ENCODE measurements around the gene SEPTIN10. TPM values are rescaled to one million over a fixed set of nuclear protein-coding genes. Genes with fewer than 3 reads are reported as not detected.

SEPTIN10 gene
- total RNA-seq, 2 donors from 2014 or later, result 66.3 to 94.9 TPM

DNA sequence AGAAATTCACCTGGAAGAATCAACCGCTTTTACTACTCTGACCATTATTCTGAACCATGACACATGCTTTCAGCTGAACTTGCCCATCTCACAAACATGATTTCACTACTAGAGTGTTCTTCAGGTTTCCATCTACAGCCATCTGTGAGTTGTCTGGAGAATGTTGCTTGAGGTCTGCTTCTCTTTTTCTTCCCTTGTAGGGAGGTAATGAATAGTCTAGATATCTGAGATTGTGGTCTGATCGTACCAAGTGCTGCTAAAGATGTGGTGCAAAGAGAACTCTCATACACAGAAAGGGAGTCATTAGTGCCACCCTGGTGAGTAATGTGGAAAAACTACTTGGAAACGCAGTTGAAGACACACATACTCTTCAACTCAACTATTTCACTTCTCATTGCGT is 10.6 kb upstream of the SEPTIN10 start:
- no peaks in the 10 kb centered on the region for H3K9me3 ChIP-seq
- WGBS, result 82% methylated on average over 4 of the region's 4 CpGs
- intact Hi-C loops (cut with DNase I), result no loop called here

DNA sequence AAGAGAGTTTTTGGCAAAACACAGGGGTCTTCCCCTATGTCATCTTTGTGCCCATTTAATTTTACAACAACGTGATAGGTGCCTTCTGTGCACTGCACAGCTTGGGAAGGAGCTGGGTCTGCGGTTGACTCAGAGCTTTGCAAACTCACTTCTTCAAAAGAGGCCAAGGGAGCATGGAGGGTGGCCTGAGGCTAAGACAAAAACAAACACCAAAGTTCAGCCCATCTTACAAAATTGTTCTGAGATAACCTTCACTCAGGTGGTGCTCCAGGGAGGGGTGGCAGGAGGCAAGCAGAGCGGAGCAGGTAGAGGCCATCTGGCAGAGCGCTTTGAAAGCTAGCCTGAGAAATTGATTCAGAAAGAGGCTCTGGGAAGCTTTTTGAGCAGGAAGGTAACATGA is 10.2 kb upstream of the SEPTIN10 start:
- TF ChIP-seq, protein P1, sequence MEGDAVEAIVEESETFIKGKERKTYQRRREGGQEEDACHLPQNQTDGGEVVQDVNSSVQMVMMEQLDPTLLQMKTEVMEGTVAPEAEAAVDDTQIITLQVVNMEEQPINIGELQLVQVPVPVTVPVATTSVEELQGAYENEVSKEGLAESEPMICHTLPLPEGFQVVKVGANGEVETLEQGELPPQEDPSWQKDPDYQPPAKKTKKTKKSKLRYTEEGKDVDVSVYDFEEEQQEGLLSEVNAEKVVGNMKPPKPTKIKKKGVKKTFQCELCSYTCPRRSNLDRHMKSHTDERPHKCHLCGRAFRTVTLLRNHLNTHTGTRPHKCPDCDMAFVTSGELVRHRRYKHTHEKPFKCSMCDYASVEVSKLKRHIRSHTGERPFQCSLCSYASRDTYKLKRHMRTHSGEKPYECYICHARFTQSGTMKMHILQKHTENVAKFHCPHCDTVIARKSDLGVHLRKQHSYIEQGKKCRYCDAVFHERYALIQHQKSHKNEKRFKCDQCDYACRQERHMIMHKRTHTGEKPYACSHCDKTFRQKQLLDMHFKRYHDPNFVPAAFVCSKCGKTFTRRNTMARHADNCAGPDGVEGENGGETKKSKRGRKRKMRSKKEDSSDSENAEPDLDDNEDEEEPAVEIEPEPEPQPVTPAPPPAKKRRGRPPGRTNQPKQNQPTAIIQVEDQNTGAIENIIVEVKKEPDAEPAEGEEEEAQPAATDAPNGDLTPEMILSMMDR (IDR thresholded peaks at IDR 0.05), result no peak
- WGBS, result 87% methylated on average over 4 of the region's 4 CpGs

More for the DNA sequence above, 10.6 kb upstream of the SEPTIN10 start:
- no peaks in the 10 kb centered on the region for H3K36me3 ChIP-seq
- no peak overlapping the region for H3K4me3 ChIP-seq
- H3K27me3 ChIP-seq (replicated peaks; ENCODE audit: insufficient read depth), result no peaks in the 10 kb centered on the region
- TF ChIP-seq, protein P1 (IDR thresholded peaks at IDR 0.05), result no peak
- TF ChIP-seq POLR2A (IDR thresholded peaks at IDR 0.05) (no peak), POLR2AphosphoS5 (IDR thresholded peaks at IDR 0.05) (no peak)
- H3K27ac ChIP-seq, result no peak overlapping the region
- H3K4me1 ChIP-seq (replicated peaks), result no peaks in the 10 kb centered on the region
- DNase-seq (ENCODE audit: low spot score), result no peak

DNA sequence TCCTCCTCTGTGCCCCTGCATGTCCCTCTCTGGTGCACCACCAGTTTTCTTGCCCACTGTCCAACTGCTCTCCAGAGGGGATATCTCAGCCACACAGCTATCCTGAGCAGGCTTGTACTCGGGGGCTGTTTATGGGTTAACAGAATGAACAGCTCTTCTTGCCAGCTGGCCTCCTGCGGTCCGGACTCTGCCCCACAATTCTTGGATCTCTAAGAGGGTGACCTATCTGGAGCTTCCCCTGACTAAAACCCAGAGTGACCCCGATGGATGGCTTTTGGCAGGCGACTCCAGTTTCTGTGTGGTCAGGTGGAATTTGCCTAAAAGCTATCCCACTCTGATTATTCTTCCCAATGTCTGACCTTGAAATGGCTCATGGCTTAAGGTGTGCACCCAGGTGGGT is 9.5 kb upstream of the SEPTIN10 start:
- H3K27me3 ChIP-seq (replicated peaks; ENCODE audit: insufficient read depth), result no peaks in the 10 kb centered on the region
- no peak for DNase-seq (ENCODE audit: low spot score)
- no peaks in the 10 kb centered on the region for H3K36me3 ChIP-seq
- H3K27ac ChIP-seq, result no peak overlapping the region
- TF ChIP-seq POLR2A (IDR thresholded peaks at IDR 0.05) (no peak), POLR2AphosphoS5 (IDR thresholded peaks at IDR 0.05) (no peak)
- TF ChIP-seq, protein P1 (IDR thresholded peaks at IDR 0.05), result no peak
- intact Hi-C loops (cut with DNase I), result no loop called here
- 70% methylated on average over 5 of the region's 5 CpGs for WGBS
- no peaks in the 10 kb centered on the region for H3K4me1 ChIP-seq (replicated peaks)
- H3K9me3 ChIP-seq, result no peaks in the 10 kb centered on the region
- no peak overlapping the region for H3K4me3 ChIP-seq

More for the DNA sequence above, 10.2 kb upstream of the SEPTIN10 start:
- Histone ChIP-seq H3K36me3 (no peaks in the 10 kb centered on the region), H3K27me3 (replicated peaks; ENCODE audit: insufficient read depth) (no peaks in the 10 kb centered on the region), H3K4me3 (no peak overlapping the region), H3K27ac (no peak overlapping the region), H3K4me1 (replicated peaks) (no peaks in the 10 kb centered on the region), H3K9me3 (no peaks in the 10 kb centered on the region)
- intact Hi-C loops (cut with DNase I), result no loop called here
- no peak for DNase-seq (ENCODE audit: low spot score)

DNA sequence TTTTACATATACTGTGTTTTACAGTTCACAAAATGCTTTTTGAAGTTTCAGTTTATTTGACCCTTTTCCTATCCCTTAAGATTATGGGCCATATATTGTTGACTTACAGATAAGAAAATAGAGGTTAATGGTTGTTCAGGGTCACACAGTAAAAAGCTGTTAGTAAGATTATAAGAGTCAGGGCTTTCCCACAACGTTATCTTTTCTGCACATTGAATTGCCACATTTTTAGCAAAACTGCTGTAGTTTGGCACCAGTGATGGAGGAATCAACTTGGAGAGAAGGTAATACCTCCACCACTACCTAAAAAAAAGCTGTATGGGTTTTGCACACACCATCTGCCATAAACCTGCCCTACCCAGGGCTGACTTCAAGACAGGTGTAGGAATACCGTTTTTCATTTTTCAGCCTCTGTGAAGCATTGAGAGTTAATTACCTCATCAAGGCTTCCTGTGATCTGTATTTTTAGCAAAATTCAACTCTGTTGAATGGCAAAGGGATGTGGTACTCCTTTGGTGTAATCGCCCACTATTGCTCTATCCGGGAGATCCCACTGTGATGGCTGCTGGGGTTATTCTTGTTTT is 5.4 kb upstream of the SEPTIN10 start:
- Histone ChIP-seq H3K4me3 (no peak overlapping the region), H3K27me3 (replicated peaks; ENCODE audit: insufficient read depth) (no peaks in the 10 kb centered on the region), H3K4me1 (replicated peaks) (no peaks in the 10 kb centered on the region), H3K9me3 (no peaks in the 10 kb centered on the region), H3K36me3 (no peaks in the 10 kb centered on the region), H3K27ac (no peak overlapping the region)
- TF ChIP-seq, protein P1 (IDR thresholded peaks at IDR 0.05), result no peak
- TF ChIP-seq POLR2A (IDR thresholded peaks at IDR 0.05) (no peak), POLR2AphosphoS5 (IDR thresholded peaks at IDR 0.05) (no peak)
- WGBS, result 78% methylated on average over 4 of the region's 4 CpGs
- DNase-seq (ENCODE audit: low spot score), result no peak
- intact Hi-C loops (cut with DNase I), result loop anchor here (10.0 kb wide), 1 partner anchor 106 kb away; no protein-coding TSS in a partner anchor

DNA sequence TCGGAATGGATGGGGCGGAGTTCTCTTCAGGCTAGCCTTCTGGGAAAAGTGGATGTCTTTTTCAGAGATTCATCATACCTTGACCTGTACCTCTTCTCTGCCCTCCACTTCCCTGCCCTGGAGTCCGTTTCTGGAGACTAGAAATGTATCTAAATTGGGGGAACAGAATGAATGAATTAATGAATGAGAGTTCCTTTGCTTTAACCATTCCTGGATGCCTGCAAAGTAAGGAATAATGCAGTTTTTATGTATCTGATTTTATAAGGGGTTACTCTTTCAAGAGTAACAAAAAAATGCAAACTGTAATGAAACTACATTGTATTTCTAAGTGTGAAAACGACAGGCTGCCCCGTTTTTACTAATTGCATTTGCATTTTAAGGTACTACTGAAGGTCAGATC is 2.4 kb upstream of the SEPTIN10 start:
- H3K9me3 ChIP-seq, result no peaks in the 10 kb centered on the region
- DNase-seq (ENCODE audit: low spot score), result no peak
- TF ChIP-seq, protein P1 (IDR thresholded peaks at IDR 0.05), result no peak
- TF ChIP-seq POLR2A (IDR thresholded peaks at IDR 0.05) (no peak), POLR2AphosphoS5 (IDR thresholded peaks at IDR 0.05) (no peak)
- WGBS, result 88% methylated on average over 5 of the region's 5 CpGs
- no peaks in the 10 kb centered on the region for H3K27me3 ChIP-seq (replicated peaks; ENCODE audit: insufficient read depth)
- H3K27ac ChIP-seq, result no peak overlapping the region
- intact Hi-C loops (cut with DNase I), result loop anchor here (10.0 kb wide), 1 partner anchor 109 kb away; no protein-coding TSS in a partner anchor
- H3K4me3 ChIP-seq, result no peak overlapping the region
- no peaks in the 10 kb centered on the region for H3K36me3 ChIP-seq
- no peaks in the 10 kb centered on the region for H3K4me1 ChIP-seq (replicated peaks)
